ENCODE data around the gene DYRK2. TPM values are rescaled to one million over a fixed set of nuclear protein-coding genes. Genes with fewer than 3 reads are reported as not detected.

DYRK2 gene
- total and polyA plus RNA-seq, 10 of the 15 experiments (the other 5 are each of a cell fraction or from before 2014, with no cell fraction given): 3.1 to 35.9 (median 12.2) TPM

DNA sequence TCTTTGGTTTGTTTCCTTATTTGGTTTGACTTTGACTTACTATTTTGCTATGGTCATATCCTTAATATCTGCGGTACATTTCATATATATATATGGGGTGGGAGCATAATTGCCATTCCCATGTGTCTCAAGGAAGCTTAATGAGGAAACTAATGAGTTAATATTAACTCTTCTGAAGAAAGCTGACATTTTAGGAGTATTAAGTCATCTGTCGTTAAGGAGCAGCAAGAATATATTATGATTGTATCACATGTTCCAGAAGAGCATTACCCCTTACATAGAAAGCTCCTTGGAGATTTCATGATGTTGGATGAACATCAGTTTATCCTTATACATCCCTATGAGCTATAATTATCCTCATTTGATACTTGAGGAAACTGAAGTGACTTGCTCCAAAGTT lies 15.6 kb downstream of the DYRK2 start:
- Histone ChIP-seq H3K27ac (ENCODE audit: control insufficient read depth, insufficient read depth) (no peak overlapping the region), H3K79me2 (ENCODE audit: control insufficient read depth, insufficient read depth, low read length) (peaks cover 8% of the 10 kb centered on the region), H4K20me1 (ENCODE audit: control insufficient read depth, insufficient read depth) (no peaks in the 10 kb centered on the region), H3K9ac (ENCODE audit: control insufficient read depth, insufficient read depth, low read length) (no peak overlapping the region), H3K36me3 (ENCODE audit: control insufficient read depth in 2 of 2, insufficient read depth in 2 of 2, low read length in 1 of 2) (no peaks in the 10 kb centered on the region), H3K4me3 (no peak overlapping the region), H3K27me3 (replicated peaks in 1 of 2; ENCODE audit: control insufficient read depth in 2 of 2, insufficient read depth in 2 of 2, low read length in 1 of 2) (no peaks in the 10 kb centered on the region), H3K4me1 (ENCODE audit: control insufficient read depth, insufficient read depth, low read length) (no peaks in the 10 kb centered on the region), H2AFZ (ENCODE audit: control insufficient read depth, low read depth, low read length) (no peak overlapping the region), H3K4me2 (ENCODE audit: control insufficient read depth, insufficient read depth) (no peak overlapping the region), H3K9me3 (replicated peaks; ENCODE audit: control insufficient read depth, insufficient read depth, low read length) (no peaks in the 10 kb centered on the region)
- CTCF ChIA-PET: interaction anchor here (1.0 kb wide), 1 partner anchor 29 kb away, joined by 3 read pairs; no protein-coding TSS in a partner anchor
- TF ChIP-seq IKZF1 (conservative IDR thresholded peaks at IDR 0.05): no peak
- TF ChIP-seq, protein P1, sequence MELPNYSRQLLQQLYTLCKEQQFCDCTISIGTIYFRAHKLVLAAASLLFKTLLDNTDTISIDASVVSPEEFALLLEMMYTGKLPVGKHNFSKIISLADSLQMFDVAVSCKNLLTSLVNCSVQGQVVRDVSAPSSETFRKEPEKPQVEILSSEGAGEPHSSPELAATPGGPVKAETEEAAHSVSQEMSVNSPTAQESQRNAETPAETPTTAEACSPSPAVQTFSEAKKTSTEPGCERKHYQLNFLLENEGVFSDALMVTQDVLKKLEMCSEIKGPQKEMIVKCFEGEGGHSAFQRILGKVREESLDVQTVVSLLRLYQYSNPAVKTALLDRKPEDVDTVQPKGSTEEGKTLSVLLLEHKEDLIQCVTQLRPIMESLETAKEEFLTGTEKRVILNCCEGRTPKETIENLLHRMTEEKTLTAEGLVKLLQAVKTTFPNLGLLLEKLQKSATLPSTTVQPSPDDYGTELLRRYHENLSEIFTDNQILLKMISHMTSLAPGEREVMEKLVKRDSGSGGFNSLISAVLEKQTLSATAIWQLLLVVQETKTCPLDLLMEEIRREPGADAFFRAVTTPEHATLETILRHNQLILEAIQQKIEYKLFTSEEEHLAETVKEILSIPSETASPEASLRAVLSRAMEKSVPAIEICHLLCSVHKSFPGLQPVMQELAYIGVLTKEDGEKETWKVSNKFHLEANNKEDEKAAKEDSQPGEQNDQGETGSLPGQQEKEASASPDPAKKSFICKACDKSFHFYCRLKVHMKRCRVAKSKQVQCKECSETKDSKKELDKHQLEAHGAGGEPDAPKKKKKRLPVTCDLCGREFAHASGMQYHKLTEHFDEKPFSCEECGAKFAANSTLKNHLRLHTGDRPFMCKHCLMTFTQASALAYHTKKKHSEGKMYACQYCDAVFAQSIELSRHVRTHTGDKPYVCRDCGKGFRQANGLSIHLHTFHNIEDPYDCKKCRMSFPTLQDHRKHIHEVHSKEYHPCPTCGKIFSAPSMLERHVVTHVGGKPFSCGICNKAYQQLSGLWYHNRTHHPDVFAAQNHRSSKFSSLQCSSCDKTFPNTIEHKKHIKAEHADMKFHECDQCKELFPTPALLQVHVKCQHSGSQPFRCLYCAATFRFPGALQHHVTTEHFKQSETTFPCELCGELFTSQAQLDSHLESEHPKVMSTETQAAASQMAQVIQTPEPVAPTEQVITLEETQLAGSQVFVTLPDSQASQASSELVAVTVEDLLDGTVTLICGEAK (IDR thresholded peaks at IDR 0.05; ENCODE audit: borderline replicate concordance): no peak
- no peak for DNase-seq (ENCODE audit: low read depth, low spot score)
- BruUV-seq (replicated peaks): no TSS peak
- 97% methylated on average over 2 of the region's 2 CpGs for WGBS (ENCODE audit: insufficient coverage, insufficient replicate concordance, low lambda C conversion rate, missing lambda C conversion rate)
- SMC1A ChIA-PET (ENCODE audit: uncharacterized antibody, unreplicated experiment): interaction anchor here (0.9 kb wide), 1 partner anchor 57 kb away, joined by 3 read pairs; no protein-coding TSS in a partner anchor
- in situ Hi-C loops (cut with MboI): no loop called here
- intact Hi-C loops (cut with micrococcal nuclease; ENCODE audit: unreplicated experiment): no loop called here
- POLR2A ChIA-PET: no interaction called here
- RAD21 ChIA-PET (ENCODE audit: unreplicated experiment): no interaction called here
- no peak for ATAC-seq
- no peak for FAIRE-seq

DNA sequence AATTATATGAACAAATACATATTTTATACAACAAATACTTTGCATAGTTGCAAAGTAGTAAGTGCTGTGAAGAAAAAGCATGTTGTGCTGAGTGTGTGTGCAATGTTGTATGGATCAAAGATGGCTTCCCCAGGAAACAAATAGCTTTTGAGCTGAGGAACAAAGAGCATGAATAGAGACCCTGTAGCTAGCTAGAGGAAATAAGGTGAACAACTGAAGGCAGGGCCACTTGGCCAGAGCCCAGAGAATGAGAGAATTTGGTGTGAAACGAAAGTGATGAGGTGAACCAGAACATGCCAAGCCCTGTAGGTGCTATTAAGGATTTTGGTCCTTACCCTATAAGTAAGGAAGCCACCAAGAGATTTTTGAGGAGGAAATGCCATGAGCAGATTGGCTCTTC lies 17.1 kb downstream of the DYRK2 start:
- SMC1A ChIA-PET (ENCODE audit: uncharacterized antibody, unreplicated experiment): interaction anchor here (1.2 kb wide), 1 partner anchor 40 kb away, joined by 3 read pairs; no protein-coding TSS in a partner anchor
- H3K9ac ChIP-seq (ENCODE audit: control insufficient read depth, insufficient read depth, low read length): no peak overlapping the region
- no peak overlapping the region for H2AFZ ChIP-seq (ENCODE audit: control insufficient read depth, low read depth, low read length)
- POLR2A ChIA-PET: no interaction called here
- intact Hi-C loops (cut with micrococcal nuclease; ENCODE audit: unreplicated experiment) (no loop called here), in situ Hi-C loops (cut with MboI) (no loop called here)
- H3K4me3 ChIP-seq: no peak overlapping the region
- H3K9me3 ChIP-seq (replicated peaks; ENCODE audit: control insufficient read depth, insufficient read depth, low read length): no peaks in the 10 kb centered on the region
- no peaks in the 10 kb centered on the region for H3K4me1 ChIP-seq (ENCODE audit: control insufficient read depth, insufficient read depth, low read length)
- WGBS (ENCODE audit: insufficient coverage, insufficient replicate concordance, low lambda C conversion rate, missing lambda C conversion rate): 91% methylated on average over 1 of the region's 1 CpG
- no TSS peak for BruUV-seq (replicated peaks)
- DNase-seq (ENCODE audit: low read depth, low spot score) (no peak), FAIRE-seq (no peak), ATAC-seq (no peak)
- H3K36me3 ChIP-seq (ENCODE audit: control insufficient read depth in 2 of 2, insufficient read depth in 2 of 2, low read length in 1 of 2): no peaks in the 10 kb centered on the region
- CTCF ChIA-PET: no interaction called here
- H3K27me3 ChIP-seq (replicated peaks in 1 of 2; ENCODE audit: control insufficient read depth in 2 of 2, insufficient read depth in 2 of 2, low read length in 1 of 2): no peaks in the 10 kb centered on the region
- peaks cover 1% of the 10 kb centered on the region for H3K79me2 ChIP-seq (ENCODE audit: control insufficient read depth, insufficient read depth, low read length)
- H4K20me1 ChIP-seq (ENCODE audit: control insufficient read depth, insufficient read depth): no peaks in the 10 kb centered on the region
- no peak overlapping the region for H3K4me2 ChIP-seq (ENCODE audit: control insufficient read depth, insufficient read depth)
- H3K27ac ChIP-seq (ENCODE audit: control insufficient read depth, insufficient read depth): no peak overlapping the region
- RAD21 ChIA-PET (ENCODE audit: unreplicated experiment): no interaction called here
- TF ChIP-seq PML (IDR thresholded peaks at IDR 0.05; ENCODE audit: low read length) (no peak), NFIC (IDR thresholded peaks at IDR 0.05; ENCODE audit: low read depth, low read length) (no peak), SREBF1 (IDR thresholded peaks at IDR 0.05; ENCODE audit: low read length) (no peak), EP300 (IDR thresholded peaks at IDR 0.05; ENCODE audit: borderline replicate concordance in 1 of 2, control insufficient read depth in 1 of 2, low read depth in 2 of 2, low read length in 2 of 2) (no peak), EZH2 (IDR thresholded peaks at IDR 0.05; ENCODE audit: borderline replicate concordance, control insufficient read depth, low read depth, low read length) (no peak), RUNX3 (IDR thresholded peaks at IDR 0.05; ENCODE audit: low read length) (no peak)
- TF ChIP-seq, protein P2, sequence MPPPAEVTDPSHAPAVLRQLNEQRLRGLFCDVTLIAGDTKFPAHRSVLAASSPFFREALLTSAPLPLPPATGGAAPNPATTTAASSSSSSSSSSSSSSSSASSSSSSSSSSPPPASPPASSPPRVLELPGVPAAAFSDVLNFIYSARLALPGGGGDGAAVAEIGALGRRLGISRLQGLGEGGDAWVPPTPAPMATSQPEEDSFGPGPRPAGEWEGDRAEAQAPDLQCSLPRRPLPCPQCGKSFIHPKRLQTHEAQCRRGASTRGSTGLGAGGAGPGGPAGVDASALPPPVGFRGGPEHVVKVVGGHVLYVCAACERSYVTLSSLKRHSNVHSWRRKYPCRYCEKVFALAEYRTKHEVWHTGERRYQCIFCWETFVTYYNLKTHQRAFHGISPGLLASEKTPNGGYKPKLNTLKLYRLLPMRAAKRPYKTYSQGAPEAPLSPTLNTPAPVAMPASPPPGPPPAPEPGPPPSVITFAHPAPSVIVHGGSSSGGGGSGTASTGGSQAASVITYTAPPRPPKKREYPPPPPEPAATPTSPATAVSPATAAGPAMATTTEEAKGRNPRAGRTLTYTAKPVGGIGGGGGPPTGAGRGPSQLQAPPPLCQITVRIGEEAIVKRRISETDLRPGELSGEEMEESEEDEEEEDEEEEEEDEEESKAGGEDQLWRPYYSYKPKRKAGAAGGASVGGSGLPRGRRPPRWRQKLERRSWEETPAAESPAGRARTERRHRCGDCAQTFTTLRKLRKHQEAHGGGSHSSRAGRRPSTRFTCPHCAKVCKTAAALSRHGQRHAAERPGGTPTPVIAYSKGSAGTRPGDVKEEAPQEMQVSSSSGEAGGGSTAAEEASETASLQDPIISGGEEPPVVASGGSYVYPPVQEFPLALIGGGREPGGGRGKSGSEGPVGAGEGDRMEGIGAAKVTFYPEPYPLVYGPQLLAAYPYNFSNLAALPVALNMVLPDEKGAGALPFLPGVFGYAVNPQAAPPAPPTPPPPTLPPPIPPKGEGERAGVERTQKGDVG (CRISPR knock-in tag; IDR thresholded peaks at IDR 0.05): no peak
